Lower leg skin (tissue), 4 donors: Measurements from ENCODE around the gene MMP7. TPM values are rescaled to one million over a fixed set of nuclear protein-coding genes. Genes with fewer than 3 reads are reported as not detected.

Experiments
- DNase-seq, 2 donors: peaks; one replicate each; pipeline ENCODE4 v3.0.0-alpha.2; 2019; ENCODE audit warnings: low spot score in 2 of 2
- H3K4me3 ChIP-seq: fragments of 200-600 bp; sonication (generic); 2 replicates; pipeline ENCODE4 v1.5.1; 2017; ENCODE audit warnings: mild to moderate bottlenecking, low read depth; ENCODE audit not compliant: poor library complexity, severe bottlenecking
- POLR2A ChIP-seq, 2 donors: fragments of 450-650 bp; IDR thresholded peaks; one replicate each; pipeline ENCODE4 v1.6.1; 2016 to 2017; ENCODE audit warnings: antibody characterized with exemption in 2 of 2, mild to moderate bottlenecking in 1 of 2, moderate library complexity in 1 of 2
- WGBS, 2 donors: methylation state at CpG; one replicate each; pipeline ENCODE4 v1.1.5; 2018; 5-methylcytosine and 5-hydroxymethylcytosine counted together
- intact Hi-C: fragments of 100-400 bp; cut with DNase I; formaldehyde crosslinking; loops from one replicate; pipeline ENCODE4 v1.15.0; 2023; ENCODE audit warnings: low total_unique reads
- total RNA-seq, 4 donors: library from RNA; depleted of rRNA; stranded (reverse); fragments of >200 nt; gene quantifications; one replicate each; pipeline ENCODE4 v1.1.0, GENCODE V29; 2016
- TF ChIP-seq, protein P1 (sequence below), 3 donors: fragments of 450-650 bp; IDR thresholded peaks; one replicate each; pipeline ENCODE4 v1.5.1; 2016; ENCODE audit warnings: antibody characterized with exemption in 3 of 3, mild to moderate bottlenecking in 3 of 3, moderate library complexity in 2 of 3

MMP7 gene
- total RNA-seq, 4 donors from 2014 or later, result 15.9 to 195 (median 95.8) TPM

DNA sequence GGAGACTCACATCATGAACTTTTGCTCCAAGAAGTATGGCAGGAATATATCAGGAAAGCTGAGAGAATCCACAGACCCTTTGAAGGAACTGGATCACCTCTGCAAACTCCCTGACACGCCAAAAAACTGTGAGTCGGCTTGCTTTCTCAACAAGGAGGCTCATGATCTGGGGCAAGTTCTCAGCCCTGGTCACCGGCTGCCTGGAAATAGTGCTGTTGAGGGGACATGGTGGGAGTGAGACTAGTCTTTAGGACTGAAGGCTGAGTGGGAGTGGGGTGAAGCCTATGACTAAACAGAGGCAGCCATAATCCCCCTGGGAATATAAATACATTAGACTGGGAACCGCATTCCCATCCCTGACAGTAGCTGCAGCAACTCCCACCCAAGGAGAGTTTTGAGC, 8.4 kb upstream of the MMP7 start:
- intact Hi-C loops, result no loop called here
- 94 to 98% methylated on average over 4 of the region's 4 CpGs for WGBS, 2 donors
- no peak for DNase-seq
- TF ChIP-seq POLR2A (IDR thresholded peaks at IDR 0.05), result no peak
- TF ChIP-seq, protein P1, sequence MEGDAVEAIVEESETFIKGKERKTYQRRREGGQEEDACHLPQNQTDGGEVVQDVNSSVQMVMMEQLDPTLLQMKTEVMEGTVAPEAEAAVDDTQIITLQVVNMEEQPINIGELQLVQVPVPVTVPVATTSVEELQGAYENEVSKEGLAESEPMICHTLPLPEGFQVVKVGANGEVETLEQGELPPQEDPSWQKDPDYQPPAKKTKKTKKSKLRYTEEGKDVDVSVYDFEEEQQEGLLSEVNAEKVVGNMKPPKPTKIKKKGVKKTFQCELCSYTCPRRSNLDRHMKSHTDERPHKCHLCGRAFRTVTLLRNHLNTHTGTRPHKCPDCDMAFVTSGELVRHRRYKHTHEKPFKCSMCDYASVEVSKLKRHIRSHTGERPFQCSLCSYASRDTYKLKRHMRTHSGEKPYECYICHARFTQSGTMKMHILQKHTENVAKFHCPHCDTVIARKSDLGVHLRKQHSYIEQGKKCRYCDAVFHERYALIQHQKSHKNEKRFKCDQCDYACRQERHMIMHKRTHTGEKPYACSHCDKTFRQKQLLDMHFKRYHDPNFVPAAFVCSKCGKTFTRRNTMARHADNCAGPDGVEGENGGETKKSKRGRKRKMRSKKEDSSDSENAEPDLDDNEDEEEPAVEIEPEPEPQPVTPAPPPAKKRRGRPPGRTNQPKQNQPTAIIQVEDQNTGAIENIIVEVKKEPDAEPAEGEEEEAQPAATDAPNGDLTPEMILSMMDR (IDR thresholded peaks at IDR 0.05), result no peak
- H3K4me3 ChIP-seq, result no peak overlapping the region

DNA sequence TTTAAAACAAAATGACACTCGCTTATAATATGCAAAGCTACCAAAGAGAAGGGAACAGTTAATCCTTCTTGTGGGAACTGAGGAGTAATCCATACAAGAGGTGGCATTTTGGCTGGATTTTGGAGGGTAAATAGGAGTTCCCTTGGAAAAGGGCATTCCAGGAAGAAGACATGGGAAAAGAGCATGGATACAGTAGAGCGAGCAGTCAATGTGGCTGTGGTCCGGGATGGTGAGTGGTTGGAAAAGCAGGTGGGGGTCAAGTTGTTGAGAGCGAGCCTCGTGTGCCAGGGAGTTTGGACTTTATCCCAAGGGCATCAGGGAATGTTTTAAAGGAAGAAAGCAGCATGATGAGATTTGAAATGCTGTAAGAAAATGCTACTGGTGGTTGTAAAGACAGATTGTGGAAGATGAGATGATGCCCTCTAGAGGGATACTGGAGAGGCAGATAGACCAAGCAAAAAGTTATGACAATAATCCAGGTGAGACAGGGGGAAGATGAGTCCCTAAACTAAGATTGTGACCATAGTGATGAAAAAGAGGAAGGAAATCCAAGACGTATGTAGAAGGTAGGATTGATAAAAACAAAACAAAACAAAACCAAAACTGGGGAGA, 3.8 kb upstream of the MMP7 start:
- H3K4me3 ChIP-seq, result no peak overlapping the region
- no peak for DNase-seq
- TF ChIP-seq, protein P1 (IDR thresholded peaks at IDR 0.05), result no peak
- intact Hi-C loops, result no loop called here
- 70 to 78% methylated on average over 6 of the region's 6 CpGs for WGBS, 2 donors

DNA sequence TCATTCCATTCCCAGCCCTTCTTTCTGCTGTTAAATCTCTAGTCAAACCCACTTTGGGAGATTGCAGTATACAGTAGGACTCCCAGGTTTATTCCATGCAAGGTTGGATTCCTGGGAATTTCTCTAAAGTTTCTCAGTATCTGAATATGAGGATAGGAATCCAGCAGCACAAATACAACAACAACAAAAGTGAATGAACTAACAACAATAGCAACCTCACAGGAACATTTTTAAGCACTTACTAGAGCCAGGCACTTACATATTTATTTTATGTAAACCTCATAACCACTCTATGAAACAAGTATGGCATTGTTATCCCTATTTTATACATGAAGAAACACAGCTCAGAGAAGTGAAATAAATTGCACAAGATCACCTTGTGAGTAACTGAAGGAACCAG, 1.9 kb downstream of the MMP7 start:
- no peak for TF ChIP-seq POLR2A (IDR thresholded peaks at IDR 0.05)
- TF ChIP-seq, protein P1 (IDR thresholded peaks at IDR 0.05), result no peak
- intact Hi-C loops, result no loop called here
- no peak for DNase-seq
- H3K4me3 ChIP-seq, result no peak overlapping the region

DNA sequence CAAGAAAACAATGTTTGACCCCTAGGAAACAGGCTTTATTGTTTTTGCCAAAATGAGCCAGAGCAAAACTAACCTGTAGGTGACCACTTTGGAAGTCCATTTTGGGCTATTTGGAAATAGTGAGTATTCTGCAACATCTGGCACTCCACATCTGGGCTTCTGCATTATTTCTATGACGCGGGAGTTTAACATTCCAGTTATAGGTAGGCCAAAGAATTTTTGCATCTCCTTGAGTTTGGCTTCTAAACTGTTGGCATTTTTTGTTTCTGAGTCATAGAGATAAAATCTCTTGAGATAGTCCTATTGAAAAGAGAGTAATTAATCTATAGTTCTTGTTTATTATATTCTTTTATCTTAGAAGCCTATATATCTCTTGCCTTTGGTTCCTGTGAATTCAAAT, 2.9 kb downstream of the MMP7 start:
- TF ChIP-seq, protein P1 (IDR thresholded peaks at IDR 0.05), result no peak
- TF ChIP-seq POLR2A (IDR thresholded peaks at IDR 0.05), result no peak
- intact Hi-C loops, result no loop called here
- no peak for DNase-seq
- WGBS, 2 donors, result 77 to 78% methylated on average over 2 of the region's 2 CpGs
- H3K4me3 ChIP-seq, result no peak overlapping the region

DNA sequence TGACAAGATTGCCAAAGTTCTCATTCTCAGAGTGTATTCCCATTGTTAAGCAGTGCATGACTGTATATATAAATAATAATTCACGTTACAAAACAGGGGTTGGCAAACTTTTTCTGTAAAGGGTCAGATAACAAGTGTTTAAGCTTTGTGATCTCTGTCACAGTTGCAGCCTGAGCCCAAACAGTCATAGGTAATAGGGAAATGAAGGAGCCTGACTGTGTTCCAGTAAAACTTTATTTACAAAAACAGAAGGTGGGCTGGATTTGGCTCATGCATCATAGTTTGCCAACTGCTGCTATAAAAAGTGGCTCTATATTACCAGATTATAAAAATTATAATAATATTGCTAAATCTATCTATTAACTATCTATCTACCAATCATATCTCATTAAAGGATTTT, 3.5 kb downstream of the MMP7 start:
- no peak overlapping the region for H3K4me3 ChIP-seq
- TF ChIP-seq, protein P1 (IDR thresholded peaks at IDR 0.05), result no peak
- no peak for TF ChIP-seq POLR2A (IDR thresholded peaks at IDR 0.05)
- DNase-seq, result no peak
- intact Hi-C loops, result no loop called here
- 89 to 90% methylated on average over 1 of the region's 1 CpG for WGBS, 2 donors

GRCh38 chr11:102523887-102524286, 6.7 kb downstream of the MMP7 start:
- no peak for DNase-seq
- no peak overlapping the region for H3K4me3 ChIP-seq
- intact Hi-C loops, result no loop called here
- no peak for TF ChIP-seq POLR2A (IDR thresholded peaks at IDR 0.05)
- TF ChIP-seq, protein P1 (IDR thresholded peaks at IDR 0.05), result no peak
- WGBS, 2 donors, result 87 to 89% methylated on average over 4 of the region's 4 CpGs
